NB4 (cell line): ENCODE measurements around the gene C2CD2.

Source experiments
- DNase-seq: peaks from one replicate; pipeline ENCODE4 v3.0.0; 2010; ENCODE audit warnings: low read depth
- H3K4me3 ChIP-seq: one replicate; pipeline ENCODE4 v1.5.1; 2011; ENCODE audit warnings: mild to moderate bottlenecking, low read depth, low read length, moderate library complexity
- MYC ChIP-seq: IDR thresholded peaks from 2 replicates; pipeline ENCODE4 v1.6.1; 2011; ENCODE audit warnings: low read depth, low read length
- POLR2A ChIP-seq: IDR thresholded peaks from 2 replicates; pipeline ENCODE4 v1.6.1; 2011; ENCODE audit warnings: mild to moderate bottlenecking; ENCODE audit not compliant: insufficient read length; ENCODE audit errors: extremely low read depth
- TF ChIP-seq, protein P1 (sequence below): IDR thresholded peaks from one replicate; pipeline ENCODE4 v1.5.1; 2012; ENCODE audit warnings: low read depth, low read length
- TF ChIP-seq, protein P2 (sequence below): IDR thresholded peaks from 2 replicates; pipeline ENCODE4 v1.6.1; 2011; ENCODE audit warnings: low read depth, low read length

The C2CD2 gene

DNA sequence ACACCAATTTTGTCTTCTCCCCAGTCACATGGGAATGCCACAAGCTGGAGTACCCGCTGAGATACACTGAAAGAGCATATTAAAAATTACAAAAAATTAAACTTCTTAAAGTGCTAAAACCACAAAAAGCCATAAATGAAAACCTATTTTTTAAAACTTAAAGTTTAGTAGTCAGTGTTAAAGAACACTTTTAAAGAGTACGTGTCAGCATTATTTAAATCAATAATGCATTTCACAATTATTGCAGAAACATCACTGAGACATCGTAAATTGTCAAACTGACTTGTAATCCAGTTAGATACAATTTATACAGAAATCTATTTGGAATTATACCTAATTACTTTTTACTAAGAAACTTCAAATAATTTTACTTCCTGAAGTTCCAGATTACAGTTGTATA lies 33.5 kb upstream of the C2CD2 start:
- no peak for DNase-seq

DNA sequence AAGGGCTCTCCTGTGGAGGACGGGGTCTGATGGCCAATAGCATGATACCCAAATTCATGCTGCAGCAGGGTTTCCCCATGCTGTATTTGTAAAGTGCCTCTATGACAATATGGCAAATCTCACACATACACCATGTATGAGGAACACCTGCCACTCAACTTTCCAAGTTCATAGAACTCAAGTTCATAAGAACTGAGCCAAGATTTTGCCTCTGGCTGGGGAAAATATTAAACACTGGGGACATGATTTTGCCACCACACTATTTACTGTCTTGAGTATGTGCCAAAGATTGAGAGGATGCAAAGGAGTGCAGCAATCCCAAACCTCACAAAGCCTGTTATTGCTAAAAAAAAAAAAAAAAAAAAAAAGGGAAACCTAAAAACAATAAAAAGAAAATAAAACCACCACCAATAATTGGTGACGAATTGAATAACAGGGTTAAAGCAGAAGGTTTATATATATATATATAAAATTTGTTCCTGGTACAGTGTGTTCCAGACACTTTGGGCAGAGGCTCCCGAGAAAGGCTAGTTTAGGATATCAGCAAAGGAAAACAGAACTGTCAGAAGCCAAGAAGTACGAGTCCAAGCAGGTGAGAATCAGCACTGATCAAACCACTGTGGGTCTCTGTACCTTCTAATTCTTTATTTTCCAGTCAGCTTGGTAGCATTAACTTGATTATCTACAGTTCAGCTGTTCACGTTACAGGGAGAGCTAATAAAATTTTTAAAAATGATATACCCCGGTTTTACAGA lies 32.0 kb upstream of the C2CD2 start:
- H3K4me3 ChIP-seq = no peak overlapping the region
- no peak for TF ChIP-seq MYC
- no peak for TF ChIP-seq POLR2A
- TF ChIP-seq, protein P1, sequence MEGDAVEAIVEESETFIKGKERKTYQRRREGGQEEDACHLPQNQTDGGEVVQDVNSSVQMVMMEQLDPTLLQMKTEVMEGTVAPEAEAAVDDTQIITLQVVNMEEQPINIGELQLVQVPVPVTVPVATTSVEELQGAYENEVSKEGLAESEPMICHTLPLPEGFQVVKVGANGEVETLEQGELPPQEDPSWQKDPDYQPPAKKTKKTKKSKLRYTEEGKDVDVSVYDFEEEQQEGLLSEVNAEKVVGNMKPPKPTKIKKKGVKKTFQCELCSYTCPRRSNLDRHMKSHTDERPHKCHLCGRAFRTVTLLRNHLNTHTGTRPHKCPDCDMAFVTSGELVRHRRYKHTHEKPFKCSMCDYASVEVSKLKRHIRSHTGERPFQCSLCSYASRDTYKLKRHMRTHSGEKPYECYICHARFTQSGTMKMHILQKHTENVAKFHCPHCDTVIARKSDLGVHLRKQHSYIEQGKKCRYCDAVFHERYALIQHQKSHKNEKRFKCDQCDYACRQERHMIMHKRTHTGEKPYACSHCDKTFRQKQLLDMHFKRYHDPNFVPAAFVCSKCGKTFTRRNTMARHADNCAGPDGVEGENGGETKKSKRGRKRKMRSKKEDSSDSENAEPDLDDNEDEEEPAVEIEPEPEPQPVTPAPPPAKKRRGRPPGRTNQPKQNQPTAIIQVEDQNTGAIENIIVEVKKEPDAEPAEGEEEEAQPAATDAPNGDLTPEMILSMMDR = no peak
- TF ChIP-seq, protein P2, sequence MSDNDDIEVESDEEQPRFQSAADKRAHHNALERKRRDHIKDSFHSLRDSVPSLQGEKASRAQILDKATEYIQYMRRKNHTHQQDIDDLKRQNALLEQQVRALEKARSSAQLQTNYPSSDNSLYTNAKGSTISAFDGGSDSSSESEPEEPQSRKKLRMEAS = no peak
- DNase-seq = no peak

More for the DNA sequence above, 33.5 kb upstream of the C2CD2 start:
- no peak overlapping the region for H3K4me3 ChIP-seq
- TF ChIP-seq, protein P1 = no peak
- TF ChIP-seq MYC (no peak), POLR2A (no peak)
- TF ChIP-seq, protein P2 = no peak

DNA sequence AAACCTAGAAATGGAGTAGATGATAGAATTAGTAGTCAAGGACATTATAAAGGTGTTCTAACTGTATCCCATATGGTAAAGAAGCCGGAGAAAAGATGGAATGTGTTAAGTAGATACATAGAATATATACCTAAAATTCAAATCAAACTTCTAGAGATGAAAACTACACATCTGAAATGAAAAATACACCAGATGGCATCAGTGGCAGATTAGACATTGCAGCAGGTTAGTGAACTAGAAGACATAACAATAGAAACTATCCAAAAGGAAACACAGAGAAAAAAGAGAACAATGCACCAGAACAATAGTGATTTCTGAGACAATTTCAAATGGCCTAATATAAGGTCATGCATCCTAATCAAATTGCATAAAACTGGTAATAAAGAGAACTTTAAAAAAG lies 29.4 kb upstream of the C2CD2 start:
- no peak overlapping the region for H3K4me3 ChIP-seq
- no peak for DNase-seq
- TF ChIP-seq, protein P1 = no peak
- TF ChIP-seq MYC (no peak), POLR2A (no peak)
- TF ChIP-seq, protein P2 = no peak

DNA sequence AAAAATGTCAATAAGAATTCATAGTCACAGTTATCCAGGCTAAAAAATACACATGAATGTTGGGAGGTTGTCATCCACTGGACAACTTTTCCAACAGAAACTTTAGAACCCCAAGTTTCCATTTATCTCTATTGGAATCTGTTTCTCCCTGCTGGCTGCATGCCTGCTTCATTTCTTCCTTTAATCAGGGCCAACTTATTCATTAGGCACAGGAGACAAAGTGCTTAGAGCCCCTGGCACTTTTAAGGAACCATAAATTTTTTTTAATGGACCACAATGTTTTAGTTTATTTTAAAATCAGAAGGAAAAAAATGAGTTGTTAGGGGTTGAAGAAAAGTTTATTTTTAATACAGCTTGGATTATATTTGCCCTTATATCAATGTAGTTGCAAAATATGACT lies 26.7 kb upstream of the C2CD2 start:
- TF ChIP-seq MYC (no peak), POLR2A (no peak)
- TF ChIP-seq, protein P1 = no peak
- TF ChIP-seq, protein P2 = no peak
- DNase-seq = no peak

DNA sequence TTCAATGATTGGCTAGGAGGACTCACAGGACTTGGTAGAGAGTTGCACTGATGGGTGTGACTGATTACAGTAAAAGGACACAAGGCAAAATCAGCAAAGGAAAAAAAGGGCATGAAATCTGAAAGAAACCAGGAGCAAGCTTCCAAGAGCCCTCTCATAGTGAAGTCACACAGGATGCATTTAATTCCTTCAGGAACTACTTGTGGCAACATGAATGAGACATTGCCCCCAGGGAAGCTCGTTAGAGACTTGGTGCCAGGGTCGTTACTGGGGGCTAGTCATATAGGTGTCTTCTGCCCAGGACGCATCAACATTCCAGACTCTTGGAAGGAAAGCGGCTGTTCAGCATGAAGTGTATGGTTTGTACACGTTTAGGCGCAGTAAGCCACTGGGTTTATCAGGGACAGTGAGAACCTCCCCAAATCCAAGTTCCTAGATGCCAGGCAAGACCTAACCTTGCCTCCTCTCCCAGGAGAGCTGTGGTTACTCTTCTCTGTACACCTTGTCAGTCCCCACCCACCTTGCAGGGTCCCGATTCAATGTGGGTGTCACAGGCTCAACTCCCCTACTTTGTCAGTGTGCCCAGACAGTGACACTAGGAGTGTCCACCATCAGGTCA lies 26.0 kb upstream of the C2CD2 start:
- TF ChIP-seq, protein P1 = no peak
- TF ChIP-seq, protein P2 = no peak
- TF ChIP-seq POLR2A (no peak), MYC (no peak)
- no peak overlapping the region for H3K4me3 ChIP-seq

More for the DNA sequence above, 26.7 kb upstream of the C2CD2 start:
- H3K4me3 ChIP-seq = no peak overlapping the region

More for the DNA sequence above, 26.0 kb upstream of the C2CD2 start:
- no peak for DNase-seq
